Fibroblast of the aortic adventitia (primary cell): ENCODE measurements around the gene CUL1. TPM values are rescaled to one million over a fixed set of nuclear protein-coding genes. Genes with fewer than 3 reads are reported as not detected.

ENCODE experiments used
- DNase-seq: peaks from one replicate; pipeline ENCODE4 v3.0.0-alpha.2; 2010; ENCODE audit warnings: low read depth
- H3K4me3 ChIP-seq: 2 replicates; pipeline ENCODE4 v1.5.1; 2011; ENCODE audit warnings: low read depth, mild to moderate bottlenecking, control low read depth, low read length, moderate library complexity
- total RNA-seq: library from RNA; depleted of rRNA; stranded (reverse); fragments of >200 nt; gene quantifications from 2 replicates; pipeline ENCODE4 v1.2.3, GENCODE V29; 2012; ENCODE audit warnings: low replicate concordance
- TF ChIP-seq, protein P1 (sequence below): IDR thresholded peaks from 2 replicates; pipeline ENCODE4 v1.5.1; 2011; ENCODE audit warnings: mild to moderate bottlenecking, low read length, control low read depth, inconsistent platforms; ENCODE audit not compliant: insufficient read depth

CUL1 gene
- total RNA-seq, 1 donor: 49.0 TPM

DNA sequence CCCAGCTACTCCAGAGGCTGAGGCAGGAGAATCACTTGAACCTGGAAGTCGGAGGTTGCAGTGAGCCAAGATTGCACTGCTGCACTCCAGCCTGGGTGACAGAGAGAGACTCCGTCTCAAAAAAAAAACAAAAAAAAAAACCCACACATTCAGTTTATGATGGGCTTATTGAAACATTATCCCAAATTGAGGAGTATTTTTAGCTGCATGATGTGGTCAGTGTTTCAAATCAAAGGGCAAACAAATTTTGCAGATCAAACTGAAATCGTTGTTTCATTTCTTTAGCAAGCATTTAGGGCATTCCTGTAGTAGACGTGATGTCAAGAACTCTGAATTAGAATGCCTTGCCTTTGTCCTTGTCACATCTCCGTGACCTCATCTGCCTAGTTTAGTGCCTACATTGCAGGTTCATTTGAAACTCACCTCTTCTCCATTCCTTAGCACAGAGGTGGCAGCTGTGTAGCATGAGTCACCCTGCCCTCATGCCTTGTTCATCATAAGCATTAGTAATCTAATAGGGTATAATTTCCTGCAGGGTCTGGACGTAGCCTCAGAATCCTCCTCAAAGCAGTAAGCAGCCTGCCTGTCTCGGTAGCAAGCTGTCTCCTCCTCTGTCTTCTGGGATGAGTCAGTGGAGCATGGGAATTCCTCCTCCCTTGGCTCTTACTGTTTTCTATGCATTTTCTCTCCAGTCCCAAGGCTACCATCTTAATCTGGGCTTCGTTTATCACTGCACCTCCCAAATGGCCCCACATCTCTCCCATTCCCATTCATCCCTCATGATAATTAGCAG is 73.8 kb downstream of the CUL1 start:
- TF ChIP-seq, protein P1, sequence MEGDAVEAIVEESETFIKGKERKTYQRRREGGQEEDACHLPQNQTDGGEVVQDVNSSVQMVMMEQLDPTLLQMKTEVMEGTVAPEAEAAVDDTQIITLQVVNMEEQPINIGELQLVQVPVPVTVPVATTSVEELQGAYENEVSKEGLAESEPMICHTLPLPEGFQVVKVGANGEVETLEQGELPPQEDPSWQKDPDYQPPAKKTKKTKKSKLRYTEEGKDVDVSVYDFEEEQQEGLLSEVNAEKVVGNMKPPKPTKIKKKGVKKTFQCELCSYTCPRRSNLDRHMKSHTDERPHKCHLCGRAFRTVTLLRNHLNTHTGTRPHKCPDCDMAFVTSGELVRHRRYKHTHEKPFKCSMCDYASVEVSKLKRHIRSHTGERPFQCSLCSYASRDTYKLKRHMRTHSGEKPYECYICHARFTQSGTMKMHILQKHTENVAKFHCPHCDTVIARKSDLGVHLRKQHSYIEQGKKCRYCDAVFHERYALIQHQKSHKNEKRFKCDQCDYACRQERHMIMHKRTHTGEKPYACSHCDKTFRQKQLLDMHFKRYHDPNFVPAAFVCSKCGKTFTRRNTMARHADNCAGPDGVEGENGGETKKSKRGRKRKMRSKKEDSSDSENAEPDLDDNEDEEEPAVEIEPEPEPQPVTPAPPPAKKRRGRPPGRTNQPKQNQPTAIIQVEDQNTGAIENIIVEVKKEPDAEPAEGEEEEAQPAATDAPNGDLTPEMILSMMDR: no peak
- H3K4me3 ChIP-seq: no peak overlapping the region

DNA sequence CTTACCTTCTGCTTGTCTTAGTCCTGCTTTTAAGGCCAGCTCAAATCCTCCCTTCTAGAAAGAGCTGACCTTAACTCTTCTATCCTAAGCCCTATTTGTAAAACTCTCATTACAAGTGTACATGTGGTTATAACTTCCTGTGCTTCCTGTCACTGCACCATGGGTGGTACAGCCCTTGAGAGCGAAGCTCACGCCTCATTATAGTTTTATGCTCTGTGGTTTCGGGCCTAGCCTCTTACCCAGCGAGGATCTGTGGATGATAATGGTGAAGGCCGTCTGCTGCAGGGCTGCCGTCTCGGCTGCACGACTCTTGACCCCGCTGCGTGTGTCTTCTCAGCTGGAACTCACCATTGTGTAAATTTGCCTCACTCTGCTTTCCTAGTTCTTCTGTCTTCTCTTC is 74.6 kb downstream of the CUL1 start:
- TF ChIP-seq, protein P1: no peak
- H3K4me3 ChIP-seq: no peak overlapping the region
- DNase-seq: no peak

More for the DNA sequence above, 73.8 kb downstream of the CUL1 start:
- DNase-seq: peak; percentile 65

DNA sequence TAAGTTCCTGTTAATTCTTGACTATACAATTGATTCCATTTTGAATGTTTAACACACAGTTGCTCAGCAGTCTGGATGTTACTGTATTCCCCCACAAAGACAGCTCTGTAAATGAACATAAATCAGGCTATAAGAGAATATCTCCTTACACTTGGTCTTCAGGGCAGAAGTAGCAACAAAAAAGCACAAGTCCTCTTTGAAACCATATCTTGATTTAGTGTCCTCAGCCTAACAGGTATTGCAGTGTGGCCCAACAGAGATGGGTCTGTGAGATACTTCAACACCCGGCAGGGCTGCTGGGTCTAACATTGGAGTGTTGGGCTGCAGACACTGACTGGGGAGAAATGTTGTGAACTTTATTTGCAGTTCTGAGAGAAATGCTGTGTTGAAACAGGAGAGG is 75.8 kb downstream of the CUL1 start:
- DNase-seq: no peak
- TF ChIP-seq, protein P1: no peak
- no peak overlapping the region for H3K4me3 ChIP-seq

DNA sequence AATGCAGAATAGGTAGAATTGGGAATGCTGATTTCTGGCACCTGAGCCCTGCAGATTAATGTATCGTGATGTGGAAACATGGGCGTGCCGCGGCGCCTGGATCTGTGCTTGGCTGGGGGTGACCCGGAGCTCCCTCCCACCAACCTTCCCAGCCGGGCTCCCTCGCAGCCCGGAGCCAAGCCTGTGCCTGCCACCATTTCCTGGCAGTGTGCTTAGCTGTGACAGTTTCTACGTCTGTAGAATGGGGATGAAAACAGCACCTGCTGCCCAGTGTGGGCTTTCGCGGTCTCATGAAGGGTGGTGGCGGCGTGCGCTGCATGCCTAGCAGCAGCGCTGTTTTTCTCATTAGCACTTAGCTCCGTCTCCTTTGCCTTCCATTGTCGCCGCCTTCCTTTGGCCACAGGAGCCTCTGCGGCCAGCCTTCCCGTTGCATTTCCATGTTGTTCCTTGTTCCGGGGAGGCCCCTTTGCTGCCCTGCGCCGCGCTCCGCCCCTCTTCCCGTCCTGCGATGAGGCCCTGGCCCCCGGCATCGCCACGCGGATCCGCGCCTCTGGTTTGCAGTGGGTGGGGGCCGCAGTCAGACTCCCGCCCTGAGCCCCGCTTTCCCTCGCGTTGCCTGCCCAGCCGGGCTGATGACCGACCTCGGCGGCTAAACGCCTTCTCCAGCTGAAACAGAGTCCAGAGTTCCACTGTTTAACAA is 84.2 kb downstream of the CUL1 start:
- H3K4me3 ChIP-seq: no peak overlapping the region
- TF ChIP-seq, protein P1: no peak
- DNase-seq: no peak

DNA sequence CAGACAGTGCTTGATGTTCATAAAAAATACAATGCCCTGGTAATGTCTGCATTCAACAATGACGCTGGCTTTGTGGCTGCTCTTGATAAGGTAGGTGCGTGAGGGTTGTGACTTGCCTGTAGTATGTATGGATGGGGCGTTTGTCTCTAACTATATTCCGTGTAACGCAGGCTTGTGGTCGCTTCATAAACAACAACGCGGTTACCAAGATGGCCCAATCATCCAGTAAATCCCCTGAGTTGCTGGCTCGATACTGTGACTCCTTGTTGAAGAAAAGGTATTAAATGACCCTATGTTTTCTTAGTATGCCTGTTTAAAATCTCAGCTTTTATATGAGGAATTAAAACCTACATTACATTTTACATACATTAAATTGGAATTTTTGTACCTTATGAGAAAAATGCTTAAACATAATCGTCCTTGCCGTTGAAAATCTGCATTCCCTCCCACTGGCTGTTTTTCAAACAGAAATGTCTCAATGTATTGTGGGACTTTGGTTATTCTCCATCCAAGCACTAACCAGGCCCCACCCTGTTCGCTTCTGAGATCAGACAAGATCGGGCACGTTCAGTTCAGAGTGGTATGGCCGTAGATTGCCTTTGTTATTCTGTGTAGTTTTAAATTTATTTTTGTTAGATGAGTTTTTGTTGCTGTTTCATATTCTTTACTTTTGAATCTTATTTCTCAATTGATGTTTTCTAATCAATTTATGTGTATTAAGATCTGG is 85.3 kb downstream of the CUL1 start:
- DNase-seq: peak; percentile 7
- no peak overlapping the region for H3K4me3 ChIP-seq
- TF ChIP-seq, protein P1: no peak

DNA sequence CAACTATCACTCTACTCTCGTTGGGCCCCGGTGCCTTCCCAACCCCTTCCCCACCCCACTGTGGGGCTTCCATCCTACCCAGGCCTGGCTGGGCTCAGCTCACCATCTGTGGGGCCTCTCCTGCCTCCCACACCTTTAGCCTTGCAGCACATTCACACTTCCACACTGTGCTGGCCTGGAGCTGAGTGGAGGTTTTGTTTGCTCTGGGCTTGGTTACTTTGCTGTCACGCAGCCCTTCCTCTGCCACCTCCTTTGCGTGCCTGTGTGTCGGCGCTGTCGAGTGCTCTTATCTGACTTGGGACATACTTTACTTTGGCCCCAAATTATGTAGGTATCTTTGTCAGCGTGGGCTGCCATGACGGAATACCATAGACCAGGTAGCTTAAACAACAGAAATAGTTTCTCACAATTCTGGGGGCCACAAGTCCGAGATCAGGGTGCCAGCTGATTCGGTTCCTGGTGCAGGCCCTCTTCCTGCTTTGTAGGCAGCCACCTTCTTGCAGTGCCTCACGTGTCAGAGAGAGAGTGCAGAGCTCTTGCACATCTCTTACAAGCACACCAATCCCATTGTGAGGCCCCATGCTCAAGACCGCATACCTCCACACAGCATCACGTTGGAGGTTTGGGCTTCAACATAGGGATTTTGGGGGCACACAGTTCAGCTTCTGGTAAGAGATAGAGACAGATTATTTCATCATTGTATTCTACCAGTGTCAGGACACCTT is 89.0 kb downstream of the CUL1 start:
- TF ChIP-seq, protein P1: no peak
- H3K4me3 ChIP-seq: no peak overlapping the region
- DNase-seq: no peak
